Lower lobe of right lung (tissue), 2 donors: ENCODE measurements around the gene CRTC3. TPM values are rescaled to one million over a fixed set of nuclear protein-coding genes. Genes with fewer than 3 reads are reported as not detected.

ENCODE experiments used
- ATAC-seq, 2 donors: fragments of 200-7000 bp; cut with Tn5 transposase; one replicate each; pipeline ENCODE4 v1.9.1; 2020 to 2022; ENCODE audit warnings: mild to moderate bottlenecking in 2 of 2, moderate library complexity in 2 of 2
- DNase-seq: peaks from one replicate; pipeline ENCODE4 v3.0.0-alpha.2; 2020
- H3K27ac ChIP-seq: fragments of 200-600 bp; one replicate; pipeline ENCODE4 v1.8.0; 2022
- H3K27me3 ChIP-seq: fragments of 200-600 bp; one replicate; pipeline ENCODE4 v1.8.0; 2022; ENCODE audit warnings: low read depth
- H3K36me3 ChIP-seq: fragments of 200-600 bp; one replicate; pipeline ENCODE4 v1.8.0; 2022; ENCODE audit warnings: mild to moderate bottlenecking
- H3K4me1 ChIP-seq: fragments of 200-600 bp; one replicate; pipeline ENCODE4 v1.8.0; 2022
- H3K4me3 ChIP-seq: fragments of 200-600 bp; one replicate; pipeline ENCODE4 v1.8.0; 2022; ENCODE audit warnings: mild to moderate bottlenecking
- H3K9me3 ChIP-seq: fragments of 200-600 bp; one replicate; pipeline ENCODE4 v1.8.0; 2022
- intact Hi-C: fragments of 100-400 bp; cut with DNase I; formaldehyde crosslinking; loops from one replicate; pipeline ENCODE4 v1.11.0; 2022
- long read RNA-seq: library from polyadenylated mRNA; unstranded; transcript quantifications from one replicate; pipeline ENCODE4 v2.0.0, GENCODE V29; 2021
- total RNA-seq: library from RNA; stranded (reverse); fragmentation: NEBNext Ultra II Directional; extraction: Animal tissue kit (Norgen Biotek cat#: 25700); gene quantifications from one replicate; pipeline ENCODE4 v1.2.1, GENCODE V29; 2021
- TF ChIP-seq, protein P1 (sequence below): fragments of 200-600 bp; IDR thresholded peaks from one replicate; pipeline ENCODE4 v1.8.0; 2022; ENCODE audit warnings: antibody characterized with exemption, mild to moderate bottlenecking
- donor health status: DM: no; HTN: yes; CAD: no; lungs with severe emphysema.

CRTC3 gene, protein sequence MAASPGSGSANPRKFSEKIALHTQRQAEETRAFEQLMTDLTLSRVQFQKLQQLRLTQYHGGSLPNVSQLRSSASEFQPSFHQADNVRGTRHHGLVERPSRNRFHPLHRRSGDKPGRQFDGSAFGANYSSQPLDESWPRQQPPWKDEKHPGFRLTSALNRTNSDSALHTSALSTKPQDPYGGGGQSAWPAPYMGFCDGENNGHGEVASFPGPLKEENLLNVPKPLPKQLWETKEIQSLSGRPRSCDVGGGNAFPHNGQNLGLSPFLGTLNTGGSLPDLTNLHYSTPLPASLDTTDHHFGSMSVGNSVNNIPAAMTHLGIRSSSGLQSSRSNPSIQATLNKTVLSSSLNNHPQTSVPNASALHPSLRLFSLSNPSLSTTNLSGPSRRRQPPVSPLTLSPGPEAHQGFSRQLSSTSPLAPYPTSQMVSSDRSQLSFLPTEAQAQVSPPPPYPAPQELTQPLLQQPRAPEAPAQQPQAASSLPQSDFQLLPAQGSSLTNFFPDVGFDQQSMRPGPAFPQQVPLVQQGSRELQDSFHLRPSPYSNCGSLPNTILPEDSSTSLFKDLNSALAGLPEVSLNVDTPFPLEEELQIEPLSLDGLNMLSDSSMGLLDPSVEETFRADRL
- 40.6 TPM for total RNA-seq
- long read RNA-seq, full-length matches to known transcripts, result 9 of 55 reads
- long read RNA-seq, partial matches to known transcripts, result 29 of 55 reads
- long read RNA-seq, other reads (novel, unspliced or antisense), result 17 of 55 reads

DNA sequence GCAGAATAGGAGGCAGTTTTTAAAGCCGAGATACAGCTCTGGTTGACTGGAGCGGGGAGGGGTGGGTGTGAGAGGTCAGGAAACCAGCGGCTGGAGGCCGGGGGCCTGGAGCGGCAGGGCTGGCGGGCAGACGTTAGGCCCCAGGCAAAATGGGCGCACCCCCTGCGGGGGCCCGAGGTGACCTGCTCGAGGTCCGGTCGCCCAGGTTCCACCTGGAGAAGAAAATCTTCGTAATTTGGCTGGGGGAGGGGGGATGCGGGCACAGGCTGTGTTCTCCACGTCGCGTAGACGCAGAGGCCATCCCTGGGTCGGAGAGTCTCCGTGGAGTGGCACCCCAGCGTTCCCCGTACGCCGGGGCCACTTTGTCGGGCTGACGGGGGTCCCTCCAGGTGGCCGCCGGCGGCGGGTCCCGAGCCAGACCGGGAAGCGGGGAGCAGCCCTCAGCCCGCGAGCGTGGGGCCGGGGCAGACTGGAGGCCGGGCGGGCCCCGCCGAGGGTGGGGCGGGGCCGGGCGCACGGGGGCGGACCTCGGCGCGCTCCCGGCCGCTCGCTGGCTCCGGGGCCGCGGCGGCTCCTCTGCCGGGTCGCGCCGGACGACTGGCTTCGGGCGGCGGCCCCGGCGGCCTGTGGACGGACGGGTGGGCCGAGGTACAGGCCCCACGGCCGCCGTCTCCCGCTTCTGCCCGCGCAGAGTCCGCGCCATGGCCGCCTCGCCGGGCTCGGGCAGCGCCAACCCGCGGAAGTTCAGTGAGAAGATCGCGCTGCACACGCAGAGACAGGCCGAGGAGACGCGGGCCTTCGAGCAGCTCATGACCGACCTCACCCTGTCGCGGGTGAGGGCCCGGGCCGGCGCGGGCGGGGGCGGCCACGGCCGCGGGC, at the start of gene CRTC3:
Gene CRTC3, plus strand, starts transcription at position 553 of the 879 bp plus-strand sequence. Its CDS starts 149 bp downstream, at position 702.
- TF ChIP-seq, protein P1, sequence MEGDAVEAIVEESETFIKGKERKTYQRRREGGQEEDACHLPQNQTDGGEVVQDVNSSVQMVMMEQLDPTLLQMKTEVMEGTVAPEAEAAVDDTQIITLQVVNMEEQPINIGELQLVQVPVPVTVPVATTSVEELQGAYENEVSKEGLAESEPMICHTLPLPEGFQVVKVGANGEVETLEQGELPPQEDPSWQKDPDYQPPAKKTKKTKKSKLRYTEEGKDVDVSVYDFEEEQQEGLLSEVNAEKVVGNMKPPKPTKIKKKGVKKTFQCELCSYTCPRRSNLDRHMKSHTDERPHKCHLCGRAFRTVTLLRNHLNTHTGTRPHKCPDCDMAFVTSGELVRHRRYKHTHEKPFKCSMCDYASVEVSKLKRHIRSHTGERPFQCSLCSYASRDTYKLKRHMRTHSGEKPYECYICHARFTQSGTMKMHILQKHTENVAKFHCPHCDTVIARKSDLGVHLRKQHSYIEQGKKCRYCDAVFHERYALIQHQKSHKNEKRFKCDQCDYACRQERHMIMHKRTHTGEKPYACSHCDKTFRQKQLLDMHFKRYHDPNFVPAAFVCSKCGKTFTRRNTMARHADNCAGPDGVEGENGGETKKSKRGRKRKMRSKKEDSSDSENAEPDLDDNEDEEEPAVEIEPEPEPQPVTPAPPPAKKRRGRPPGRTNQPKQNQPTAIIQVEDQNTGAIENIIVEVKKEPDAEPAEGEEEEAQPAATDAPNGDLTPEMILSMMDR, result no peak
- peak; percentile 94 for ATAC-seq
- no peaks in the 10 kb centered on the region for H3K9me3 ChIP-seq
- peaks cover 22% of the 10 kb centered on the region for H3K4me1 ChIP-seq
- H3K27ac ChIP-seq, result peak within 1 kb of the TSS; percentile 89
- DNase-seq, result peak; percentile 73
- no peaks in the 10 kb centered on the region for H3K27me3 ChIP-seq
- H3K4me3 ChIP-seq, result peak within 1 kb of the TSS; percentile 89
- intact Hi-C loops, result no loop called here
- no peaks in the 10 kb centered on the region for H3K36me3 ChIP-seq

DNA sequence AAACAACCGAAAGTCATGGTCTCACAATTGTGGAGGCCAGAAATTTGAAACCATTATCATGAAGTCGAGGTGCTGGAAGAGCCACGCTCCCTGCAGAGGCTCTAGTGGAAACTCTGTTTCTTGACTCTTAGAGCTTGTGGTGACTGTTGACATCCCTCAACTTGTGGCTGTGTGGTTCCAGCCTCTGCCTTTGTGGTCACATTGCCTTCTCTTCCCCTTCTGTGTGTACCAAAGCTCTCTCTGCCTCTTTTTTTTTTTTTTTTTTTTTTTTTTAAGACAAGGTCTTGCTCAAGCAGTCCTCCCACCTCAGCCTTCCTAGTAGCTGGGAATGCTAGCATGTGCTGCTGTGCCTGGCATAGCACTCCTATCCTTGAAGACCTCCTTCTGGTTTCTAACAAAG, 48.7 kb upstream of the CRTC3 start:
- ATAC-seq, result peak; percentile 41 to 42
- peaks cover 19% of the 10 kb centered on the region for H3K4me1 ChIP-seq
- no peak overlapping the region for H3K4me3 ChIP-seq
- DNase-seq, result no peak
- TF ChIP-seq, protein P1, result no peak
- H3K36me3 ChIP-seq, result peaks cover 97% of the 10 kb centered on the region
- no peaks in the 10 kb centered on the region for H3K9me3 ChIP-seq
- no peaks in the 10 kb centered on the region for H3K27me3 ChIP-seq
- intact Hi-C loops, result no loop called here
- no peak overlapping the region for H3K27ac ChIP-seq

DNA sequence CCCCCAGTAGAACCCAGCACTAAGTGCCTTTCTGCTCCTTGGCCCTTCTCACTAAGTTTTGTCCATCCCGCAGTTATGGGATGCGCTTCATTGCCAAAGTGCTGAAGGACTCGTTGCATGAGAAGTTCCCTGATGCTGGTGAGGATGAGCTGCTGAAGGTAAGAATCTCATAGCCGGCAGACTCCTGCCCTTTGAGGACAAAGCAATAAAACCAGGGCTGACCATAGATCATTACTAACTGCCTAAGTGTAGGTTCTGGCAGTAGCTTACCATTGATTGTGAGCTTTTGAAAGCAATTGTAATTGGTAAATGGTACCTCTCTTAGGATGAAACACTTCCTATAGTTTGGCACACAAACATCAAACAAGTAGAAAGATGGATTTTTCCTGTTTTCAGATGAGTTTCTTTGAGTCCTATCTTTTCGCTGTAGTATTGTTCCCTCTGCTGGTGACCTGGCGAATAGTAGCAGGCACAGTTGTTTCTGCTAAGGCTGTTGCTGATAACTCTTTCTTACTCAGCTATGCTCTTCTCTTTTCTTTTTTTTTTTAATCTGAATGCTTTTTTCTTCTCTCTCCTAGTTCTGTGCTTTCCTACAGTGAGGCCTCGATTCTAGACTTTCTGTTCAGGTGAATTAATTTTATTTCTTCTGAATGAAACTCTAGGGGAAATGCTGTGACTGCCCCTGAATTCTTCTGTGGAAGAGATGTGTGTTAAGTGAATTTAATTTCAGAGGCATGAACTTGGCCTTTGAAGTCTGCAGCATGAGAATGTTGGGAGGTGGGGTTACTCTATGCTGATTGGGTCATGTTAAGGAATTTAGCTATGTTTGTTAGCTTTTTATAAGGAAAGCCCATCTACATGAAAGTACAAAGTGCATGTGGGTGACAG, 47.4 kb upstream of the CRTC3 start:
- intact Hi-C loops, result no loop called here
- no peak overlapping the region for H3K27ac ChIP-seq

DNA sequence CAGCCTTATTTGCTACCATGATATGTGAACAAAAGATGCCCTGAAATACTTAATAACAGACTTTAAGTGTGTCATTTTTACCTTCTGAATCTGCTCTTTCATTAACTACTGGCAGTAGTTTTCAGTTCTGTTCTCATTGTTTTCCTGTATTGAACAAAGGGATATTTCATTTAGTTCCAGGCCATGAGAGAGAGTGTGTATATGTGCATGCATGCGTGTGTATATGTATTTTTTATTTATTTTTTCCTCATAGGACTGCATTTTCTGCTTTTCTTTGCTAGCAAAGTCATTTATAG, 46.8 kb upstream of the CRTC3 start:
- ATAC-seq (no peak), DNase-seq (no peak)
- peaks cover 97% of the 10 kb centered on the region for H3K36me3 ChIP-seq
- no peak overlapping the region for H3K27ac ChIP-seq
- H3K27me3 ChIP-seq, result no peaks in the 10 kb centered on the region
- no peaks in the 10 kb centered on the region for H3K9me3 ChIP-seq
- TF ChIP-seq, protein P1, result no peak
- H3K4me3 ChIP-seq, result no peak overlapping the region
- H3K4me1 ChIP-seq, result peaks cover 19% of the 10 kb centered on the region
- intact Hi-C loops, result no loop called here

More for the DNA sequence above, 47.4 kb upstream of the CRTC3 start:
- ATAC-seq, result no peak
- H3K9me3 ChIP-seq, result no peaks in the 10 kb centered on the region
- no peaks in the 10 kb centered on the region for H3K27me3 ChIP-seq
- H3K36me3 ChIP-seq, result peaks cover 97% of the 10 kb centered on the region
- H3K4me3 ChIP-seq, result no peak overlapping the region
- TF ChIP-seq, protein P1, result peak; percentile 57
- DNase-seq, result no peak
- peaks cover 19% of the 10 kb centered on the region for H3K4me1 ChIP-seq
